HepG2 (cell line): ENCODE results near the gene ZC3H4. TPM values are rescaled to one million over a fixed set of nuclear protein-coding genes. Genes with fewer than 3 reads are reported as not detected.

Experiments used
- ATF4 ChIP-seq, 2 experiments: fragments of 450-650 bp in 1 of 2; sonication (generic) in 1 of 2; formaldehyde crosslinking; IDR thresholded peaks; 2 replicates each; pipeline versions ENCODE4 v1.5.0 to v1.8.0; 2020 to 2022; ENCODE audit warnings: mild to moderate bottlenecking in 1 of 2, missing genetic modification reagents in 1 of 2
- GLI4 ChIP-seq: sonication (generic); formaldehyde crosslinking; IDR thresholded peaks from 2 replicates; pipeline ENCODE4 v1.5.1; 2020; ENCODE audit warnings: missing genetic modification reagents, mild to moderate bottlenecking, moderate library complexity, borderline replicate concordance
- KLF11 ChIP-seq: IDR thresholded peaks from 2 replicates; pipeline ENCODE4 v1.6.1; 2016; ENCODE audit warnings: missing compliant biosample characterization
- MAFG ChIP-seq: sonication (generic); formaldehyde crosslinking; IDR thresholded peaks from 2 replicates; pipeline ENCODE4 v1.5.1; 2020; ENCODE audit warnings: mild to moderate bottlenecking, missing genetic modification reagents
- NAIF1 ChIP-seq: sonication (generic); formaldehyde crosslinking; IDR thresholded peaks from 2 replicates; pipeline ENCODE4 v1.5.0; 2020; ENCODE audit warnings: mild to moderate bottlenecking, missing genetic modification reagents, borderline replicate concordance
- NFE2L2 ChIP-seq: fragments of 150-350 bp; IDR thresholded peaks from 2 replicates; pipeline ENCODE4 v1.6.1; 2014; ENCODE audit warnings: low read length
- PHF20 ChIP-seq: sonication (generic); formaldehyde crosslinking; IDR thresholded peaks from 2 replicates; pipeline ENCODE4 v1.5.0; 2020; ENCODE audit warnings: mild to moderate bottlenecking, missing genetic modification reagents
- POLR2AphosphoS2 ChIP-seq: IDR thresholded peaks from 2 replicates; pipeline ENCODE4 v1.6.1; 2011; ENCODE audit warnings: low read depth, low read length, improper control_type of control experiment
- TAF15 ChIP-seq: fragments of 200-400 bp; formaldehyde crosslinking; IDR thresholded peaks from one replicate; pipeline ENCODE4 v1.6.1; 2018; ENCODE audit warnings: mild to moderate bottlenecking, low read depth, low read length; ENCODE audit not compliant: poor library complexity, severe bottlenecking
- ZNF142 ChIP-seq: sonication (generic); formaldehyde crosslinking; IDR thresholded peaks from 2 replicates; pipeline ENCODE4 v1.4.0; 2020; ENCODE audit warnings: missing genetic modification reagents
- ZNF160 ChIP-seq: sonication (generic); formaldehyde crosslinking; IDR thresholded peaks from 2 replicates; pipeline ENCODE4 v1.8.0; 2022; ENCODE audit warnings: mild to moderate bottlenecking, inconsistent platforms, missing genetic modification reagents
- ZNF3 ChIP-seq: IDR thresholded peaks from 2 replicates; pipeline ENCODE4 v1.7.0; 2017; ENCODE audit warnings: inconsistent platforms
- ZNF333 ChIP-seq: sonication (generic); formaldehyde crosslinking; IDR thresholded peaks from 2 replicates; pipeline ENCODE4 v1.4.0; 2020; ENCODE audit warnings: mild to moderate bottlenecking, missing genetic modification reagents, borderline replicate concordance
- ZNF431 ChIP-seq: sonication (generic); formaldehyde crosslinking; IDR thresholded peaks from 2 replicates; pipeline ENCODE4 v1.9.0; 2022; ENCODE audit warnings: missing genetic modification reagents, low read depth, mild to moderate bottlenecking, borderline replicate concordance
- ZNF484 ChIP-seq: sonication (generic); formaldehyde crosslinking; IDR thresholded peaks from 2 replicates; pipeline ENCODE4 v1.5.1; 2020; ENCODE audit warnings: mild to moderate bottlenecking, low read depth, missing genetic modification reagents, borderline replicate concordance
- ZNF660 ChIP-seq: sonication (generic); formaldehyde crosslinking; IDR thresholded peaks from 2 replicates; pipeline ENCODE4 v1.5.1; 2020; ENCODE audit warnings: mild to moderate bottlenecking, low read depth, missing genetic modification reagents, borderline replicate concordance
- polyA plus RNA-seq, 8 experiments: library from polyadenylated mRNA; depleted of rRNA in 3 of 8; stranded (reverse) in 7 of 8; unstranded in 1 of 8; fragments of >200 nt; fragmentation: Illumina TruSeq in 4 of 8; extraction: Trizol in 4 of 8; gene quantifications; 2 replicates each; pipeline versions ENCODE4 v1.2.1 to v1.2.3, GENCODE V29; 2011 to 2016; ENCODE audit warnings: low read depth in 4 of 8, missing spikeins in 1 of 8, mixed read lengths in 1 of 8; ENCODE audit not compliant: insufficient read depth in 1 of 8
- total RNA-seq, 5 experiments: library from RNA; depleted of rRNA; stranded (reverse); fragments of >200 nt; fragmentation: Illumina TruSeq; extraction: Trizol; gene quantifications; 2 replicates each; pipeline ENCODE4 v1.2.3, GENCODE V29; 2016; ENCODE audit warnings: low read depth in 1 of 5
- TF ChIP-seq, protein P1 (sequence below): sonication (generic); formaldehyde crosslinking; IDR thresholded peaks from 2 replicates; pipeline ENCODE4 v1.4.0; 2020; ENCODE audit warnings: missing genetic modification reagents, borderline replicate concordance
- TF ChIP-seq, protein P2 (sequence below): sonication (generic); formaldehyde crosslinking; IDR thresholded peaks from 2 replicates; pipeline ENCODE4 v1.4.0; 2020; ENCODE audit warnings: missing genetic modification reagents

The ZC3H4 gene
- total and polyA plus RNA-seq, 2 of the 13 experiments (the other 11 are each of a cell fraction or from before 2014, with no cell fraction given), result 1.8 to 10.7 TPM

DNA sequence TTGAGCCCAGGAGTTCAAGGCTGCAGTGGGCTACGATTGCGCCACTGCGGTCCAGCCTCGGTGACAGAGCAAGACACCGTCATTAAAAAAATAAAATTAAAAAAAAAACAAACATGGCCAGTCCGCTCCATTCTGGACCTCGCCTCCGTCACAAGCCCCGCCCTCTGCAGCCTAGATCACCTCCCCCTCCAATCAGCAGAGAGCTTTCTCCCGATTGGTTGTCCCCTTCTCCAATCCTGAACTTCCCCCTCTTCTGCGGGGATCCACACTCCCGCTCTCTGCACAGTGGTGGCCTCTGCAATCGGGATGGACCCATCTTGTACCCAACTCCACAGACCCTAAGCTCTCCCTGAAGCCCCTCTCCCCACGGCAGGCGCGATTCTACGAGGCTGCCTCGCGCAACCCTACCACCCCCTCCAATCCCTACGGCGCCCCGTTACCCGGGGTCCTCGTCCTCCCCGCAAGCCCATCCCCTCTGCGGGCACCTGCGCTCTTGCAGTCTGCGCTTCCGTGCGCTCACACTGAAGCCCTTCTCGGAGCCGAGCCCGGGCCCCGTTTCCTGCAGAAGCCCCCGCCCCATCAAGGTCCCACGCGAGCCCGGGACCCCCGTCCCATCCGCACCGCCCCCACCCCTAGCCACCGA, 65.7 kb downstream of the ZC3H4 start (continued):
- TF ChIP-seq, protein P1, sequence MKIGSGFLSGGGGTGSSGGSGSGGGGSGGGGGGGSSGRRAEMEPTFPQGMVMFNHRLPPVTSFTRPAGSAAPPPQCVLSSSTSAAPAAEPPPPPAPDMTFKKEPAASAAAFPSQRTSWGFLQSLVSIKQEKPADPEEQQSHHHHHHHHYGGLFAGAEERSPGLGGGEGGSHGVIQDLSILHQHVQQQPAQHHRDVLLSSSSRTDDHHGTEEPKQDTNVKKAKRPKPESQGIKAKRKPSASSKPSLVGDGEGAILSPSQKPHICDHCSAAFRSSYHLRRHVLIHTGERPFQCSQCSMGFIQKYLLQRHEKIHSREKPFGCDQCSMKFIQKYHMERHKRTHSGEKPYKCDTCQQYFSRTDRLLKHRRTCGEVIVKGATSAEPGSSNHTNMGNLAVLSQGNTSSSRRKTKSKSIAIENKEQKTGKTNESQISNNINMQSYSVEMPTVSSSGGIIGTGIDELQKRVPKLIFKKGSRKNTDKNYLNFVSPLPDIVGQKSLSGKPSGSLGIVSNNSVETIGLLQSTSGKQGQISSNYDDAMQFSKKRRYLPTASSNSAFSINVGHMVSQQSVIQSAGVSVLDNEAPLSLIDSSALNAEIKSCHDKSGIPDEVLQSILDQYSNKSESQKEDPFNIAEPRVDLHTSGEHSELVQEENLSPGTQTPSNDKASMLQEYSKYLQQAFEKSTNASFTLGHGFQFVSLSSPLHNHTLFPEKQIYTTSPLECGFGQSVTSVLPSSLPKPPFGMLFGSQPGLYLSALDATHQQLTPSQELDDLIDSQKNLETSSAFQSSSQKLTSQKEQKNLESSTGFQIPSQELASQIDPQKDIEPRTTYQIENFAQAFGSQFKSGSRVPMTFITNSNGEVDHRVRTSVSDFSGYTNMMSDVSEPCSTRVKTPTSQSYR (CRISPR knock-in tag), result no peak
- no peak for TF ChIP-seq NAIF1
- TF ChIP-seq, protein P2, sequence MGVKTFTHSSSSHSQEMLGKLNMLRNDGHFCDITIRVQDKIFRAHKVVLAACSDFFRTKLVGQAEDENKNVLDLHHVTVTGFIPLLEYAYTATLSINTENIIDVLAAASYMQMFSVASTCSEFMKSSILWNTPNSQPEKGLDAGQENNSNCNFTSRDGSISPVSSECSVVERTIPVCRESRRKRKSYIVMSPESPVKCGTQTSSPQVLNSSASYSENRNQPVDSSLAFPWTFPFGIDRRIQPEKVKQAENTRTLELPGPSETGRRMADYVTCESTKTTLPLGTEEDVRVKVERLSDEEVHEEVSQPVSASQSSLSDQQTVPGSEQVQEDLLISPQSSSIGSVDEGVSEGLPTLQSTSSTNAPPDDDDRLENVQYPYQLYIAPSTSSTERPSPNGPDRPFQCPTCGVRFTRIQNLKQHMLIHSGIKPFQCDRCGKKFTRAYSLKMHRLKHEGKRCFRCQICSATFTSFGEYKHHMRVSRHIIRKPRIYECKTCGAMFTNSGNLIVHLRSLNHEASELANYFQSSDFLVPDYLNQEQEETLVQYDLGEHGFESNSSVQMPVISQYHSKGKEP, result no peak
- TF ChIP-seq ATF4 (CRISPR knock-in tag; IDR thresholded peaks at IDR 0.05), result no peak
- TF ChIP-seq ZNF333 (CRISPR knock-in tag), result no peak
- TF ChIP-seq ZNF3 (CRISPR knock-in tag), result no peak
- TF ChIP-seq ZNF142 (CRISPR knock-in tag), result no peak
- TF ChIP-seq NFE2L2, result no peak
- no peak for TF ChIP-seq ZNF484 (CRISPR knock-in tag)
- no peak for TF ChIP-seq ZNF660
- no peak for TF ChIP-seq ZNF160 (CRISPR knock-in tag)
- TF ChIP-seq PHF20, result peak; percentile 68; the same call in 1 of the 2 replicates
- TF ChIP-seq MAFG (CRISPR knock-in tag), result no peak
- no peak for TF ChIP-seq TAF15
- TF ChIP-seq ZNF431 (CRISPR knock-in tag), result 0 out of 2 replicates have a peak, but pooled peaks have one; percentile 34
- no peak for TF ChIP-seq KLF11 (CRISPR knock-in tag)
- TF ChIP-seq GLI4, result no peak
- no peak for TF ChIP-seq POLR2AphosphoS2
